PC-9 (cell line): ENCODE measurements around the gene CRB2. TPM values are rescaled to one million over a fixed set of nuclear protein-coding genes. Genes with fewer than 3 reads are reported as not detected.

Experiments
- BruUV-seq: library from RNA; stranded (reverse); fragments of 400-500 nt; replicated peaks from 2 replicates; lab custom pipeline; 2021; lab: Mats Ljungman, UMichigan
- CTCF ChIA-PET: fragments of 300-600 bp; sonication (Branson Sonifier 250); formaldehyde crosslinking; loops from one replicate; lab custom pipeline; 2022; ENCODE audit warnings: antibody characterized with exemption; lab: Charles Lee
- POLR2A ChIA-PET: fragments of 300-600 bp; sonication (Branson Sonifier 250); formaldehyde crosslinking; loops from one replicate; lab custom pipeline; 2022; ENCODE audit warnings: antibody characterized with exemption; ENCODE audit not compliant: unreplicated experiment; lab: Charles Lee
- DNase-seq, 2 experiments: peaks; one replicate each; pipeline versions ENCODE4 v3.0.0 to v3.0.0-alpha.2; 2015 to 2022; ENCODE audit warnings: mixed read lengths in 1 of 2
- H2AFZ ChIP-seq: fragments of 200-600 bp; sonication (generic); 2 replicates; pipeline ENCODE4 v1.8.1; 2017; ENCODE audit warnings: antibody characterized with exemption
- H3F3A ChIP-seq: fragments of 200-600 bp; sonication (generic); 2 replicates; pipeline ENCODE4 v1.8.1; 2017; ENCODE audit warnings: antibody characterized with exemption, mild to moderate bottlenecking, low read depth; ENCODE audit not compliant: insufficient read depth
- H3K27ac ChIP-seq: fragments of 200-600 bp; sonication (generic); 2 replicates; pipeline ENCODE4 v1.6.1; 2016; ENCODE audit warnings: mixed run types
- H3K27me3 ChIP-seq: fragments of 200-600 bp; sonication (generic); 2 replicates; pipeline ENCODE4 v1.6.1; 2016; ENCODE audit warnings: low read depth, mixed run types; ENCODE audit not compliant: insufficient read depth
- H3K36me3 ChIP-seq: fragments of 200-600 bp; sonication (generic); 2 replicates; pipeline ENCODE4 v1.6.1; 2016; ENCODE audit warnings: low read depth, mixed run types
- H3K4me1 ChIP-seq: fragments of 200-600 bp; sonication (generic); replicated peaks from 2 replicates; pipeline ENCODE4 v1.6.1; 2016; ENCODE audit warnings: mixed run types; ENCODE audit not compliant: insufficient read depth
- H3K4me2 ChIP-seq: fragments of 200-600 bp; sonication (generic); 2 replicates; pipeline ENCODE4 v1.6.1; 2017; ENCODE audit warnings: mixed run types
- H3K4me3 ChIP-seq: fragments of 200-600 bp; sonication (generic); 2 replicates; pipeline ENCODE4 v1.6.1; 2016; ENCODE audit warnings: mixed run types
- H3K79me2 ChIP-seq: fragments of 200-600 bp; sonication (generic); 2 replicates; pipeline ENCODE4 v1.6.1; 2017; ENCODE audit warnings: low read depth, mixed run types
- H3K9me2 ChIP-seq: fragments of 200-600 bp; sonication (generic); 2 replicates; pipeline ENCODE4 v1.8.1; 2017; ENCODE audit warnings: mild to moderate bottlenecking; ENCODE audit not compliant: insufficient read depth
- H3K9me3 ChIP-seq: fragments of 200-600 bp; sonication (generic); 2 replicates; pipeline ENCODE4 v1.8.1; 2016; ENCODE audit warnings: low read depth; ENCODE audit not compliant: insufficient read depth
- H4K20me1 ChIP-seq: fragments of 200-600 bp; sonication (generic); 2 replicates; pipeline ENCODE4 v1.8.1; 2017; ENCODE audit not compliant: insufficient read depth
- CTCF ChIP-seq: fragments of 200-600 bp; sonication (generic); conservative IDR thresholded peaks from 2 replicates; pipeline ENCODE4 v1.6.1; 2017; ENCODE audit warnings: mixed run types, antibody characterized with exemption, mild to moderate bottlenecking, moderate library complexity
- EZH2 ChIP-seq: fragments of 200-600 bp; sonication (generic); IDR thresholded peaks from 2 replicates; pipeline ENCODE4 v1.8.0; 2017; ENCODE audit warnings: antibody characterized with exemption, low read depth
- intact Hi-C: fragments of 100-400 bp; cut with micrococcal nuclease; formaldehyde crosslinking; loops from one replicate; pipeline ENCODE4 v1.10.0; 2022; ENCODE audit not compliant: unreplicated experiment
- total RNA-seq: library from RNA; stranded (reverse); gene quantifications from 2 replicates; pipeline ENCODE4 v1.2.3, GENCODE V29; 2021

The CRB2 gene
- total RNA-seq, 1 experiment from 2014 or later: not detected

- ChIA-PET POLR2A (no interaction called here), CTCF (no interaction called here)
- Histone ChIP-seq H3K27ac (no peak overlapping the region), H3K4me1 (no peaks in the 10 kb centered on the region), H3K9me2 (no peaks in the 10 kb centered on the region), H2AFZ (no peak overlapping the region), H4K20me1 (no peaks in the 10 kb centered on the region), H3K36me3 (no peaks in the 10 kb centered on the region), H3F3A (no peaks in the 10 kb centered on the region), H3K79me2 (no peaks in the 10 kb centered on the region), H3K9me3 (no peaks in the 10 kb centered on the region), H3K4me3 (no peak overlapping the region), H3K4me2 (no peak overlapping the region), H3K27me3 (no peaks in the 10 kb centered on the region)
- intact Hi-C loops: no loop called here
- no peak for DNase-seq
- TF ChIP-seq CTCF: no peak
- TF ChIP-seq EZH2: no peak
- no TSS peak for BruUV-seq
These were observed 52.6 kb downstream of the CRB2 start for GRCh38 chr9:123408313-123409262.

GRCh38 chr9:123410281-123410910 lies 54.4 kb downstream of the CRB2 start:
- H3K27ac ChIP-seq: no peak overlapping the region
- no peak overlapping the region for H3K4me2 ChIP-seq
- H3K27me3 ChIP-seq: no peaks in the 10 kb centered on the region
- no peaks in the 10 kb centered on the region for H3F3A ChIP-seq
- intact Hi-C loops: no loop called here
- no peak overlapping the region for H2AFZ ChIP-seq
- H3K4me1 ChIP-seq: no peaks in the 10 kb centered on the region
- no peak for DNase-seq
- TF ChIP-seq EZH2 (no peak), CTCF (no peak)
- no peaks in the 10 kb centered on the region for H3K36me3 ChIP-seq
- no peaks in the 10 kb centered on the region for H3K9me3 ChIP-seq
- ChIA-PET CTCF (interaction anchor here (0.6 kb wide), 2 partner anchors 8 to 46 kb away, joined by 3 to 5 read pairs; no protein-coding TSS in a partner anchor), POLR2A (no interaction called here)
- no peaks in the 10 kb centered on the region for H3K79me2 ChIP-seq
- no peaks in the 10 kb centered on the region; the same call in 1 of the 2 replicates for H4K20me1 ChIP-seq
- no peak overlapping the region for H3K4me3 ChIP-seq
- BruUV-seq: no TSS peak
- no peaks in the 10 kb centered on the region for H3K9me2 ChIP-seq

GRCh38 chr9:123411191-123411590 lies 55.2 kb downstream of the CRB2 start:
- H3K4me2 ChIP-seq: no peak overlapping the region
- H3F3A ChIP-seq: no peaks in the 10 kb centered on the region
- intact Hi-C loops: no loop called here
- no peak overlapping the region for H3K27ac ChIP-seq
- H3K9me2 ChIP-seq: no peaks in the 10 kb centered on the region
- H2AFZ ChIP-seq: no peak overlapping the region
- H3K4me1 ChIP-seq: no peaks in the 10 kb centered on the region
- no peaks in the 10 kb centered on the region; the same call in 1 of the 2 replicates for H4K20me1 ChIP-seq
- POLR2A ChIA-PET: no interaction called here
- TF ChIP-seq CTCF (no peak), EZH2 (no peak)
- H3K36me3 ChIP-seq: no peaks in the 10 kb centered on the region
- no peaks in the 10 kb centered on the region for H3K79me2 ChIP-seq
- no peaks in the 10 kb centered on the region for H3K27me3 ChIP-seq
- no TSS peak for BruUV-seq
- DNase-seq: no peak
- no peaks in the 10 kb centered on the region for H3K9me3 ChIP-seq
- H3K4me3 ChIP-seq: no peak overlapping the region
- CTCF ChIA-PET: no interaction called here
